B cell (primary cell): ENCODE results near the gene EMP2.

ENCODE experiments used
- CTCF ChIP-seq: fragments of 200-600 bp; IDR thresholded peaks from one replicate; pipeline ENCODE4 v1.8.0; 2022; ENCODE audit warnings: antibody characterized with exemption, mild to moderate bottlenecking
- EZH2 ChIP-seq: IDR thresholded peaks from 2 replicates; pipeline ENCODE4 v1.6.1; 2012; ENCODE audit warnings: borderline replicate concordance, low read depth, mild to moderate bottlenecking, moderate library complexity, low read length; ENCODE audit not compliant: insufficient read depth, poor library complexity, severe bottlenecking

GRCh38 chr16:10519297-10519696 lies 61.1 kb downstream of the EMP2 start:
- TF ChIP-seq CTCF (no peak), EZH2 (no peak)
